22Rv1 (cell line): ENCODE results near the gene TMPO.

Experiments
- ZFX ChIP-seq: fragments of 450-650 bp; IDR thresholded peaks from 2 replicates; pipeline ENCODE4 v1.6.1; 2017; ENCODE audit warnings: antibody characterized with exemption, borderline replicate concordance
- TF ChIP-seq, protein P1 (sequence below): fragments of 450-650 bp; IDR thresholded peaks from 2 replicates; pipeline ENCODE4 v1.5.1; 2017; ENCODE audit warnings: mild to moderate bottlenecking

- TF ChIP-seq, protein P1, sequence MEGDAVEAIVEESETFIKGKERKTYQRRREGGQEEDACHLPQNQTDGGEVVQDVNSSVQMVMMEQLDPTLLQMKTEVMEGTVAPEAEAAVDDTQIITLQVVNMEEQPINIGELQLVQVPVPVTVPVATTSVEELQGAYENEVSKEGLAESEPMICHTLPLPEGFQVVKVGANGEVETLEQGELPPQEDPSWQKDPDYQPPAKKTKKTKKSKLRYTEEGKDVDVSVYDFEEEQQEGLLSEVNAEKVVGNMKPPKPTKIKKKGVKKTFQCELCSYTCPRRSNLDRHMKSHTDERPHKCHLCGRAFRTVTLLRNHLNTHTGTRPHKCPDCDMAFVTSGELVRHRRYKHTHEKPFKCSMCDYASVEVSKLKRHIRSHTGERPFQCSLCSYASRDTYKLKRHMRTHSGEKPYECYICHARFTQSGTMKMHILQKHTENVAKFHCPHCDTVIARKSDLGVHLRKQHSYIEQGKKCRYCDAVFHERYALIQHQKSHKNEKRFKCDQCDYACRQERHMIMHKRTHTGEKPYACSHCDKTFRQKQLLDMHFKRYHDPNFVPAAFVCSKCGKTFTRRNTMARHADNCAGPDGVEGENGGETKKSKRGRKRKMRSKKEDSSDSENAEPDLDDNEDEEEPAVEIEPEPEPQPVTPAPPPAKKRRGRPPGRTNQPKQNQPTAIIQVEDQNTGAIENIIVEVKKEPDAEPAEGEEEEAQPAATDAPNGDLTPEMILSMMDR: no peak
- no peak for TF ChIP-seq ZFX
Observed at GRCh38 chr12:98587084-98587483, 71.7 kb downstream of the TMPO start.
